ENCODE results near the gene SMIM7. TPM values are rescaled to one million over a fixed set of nuclear protein-coding genes. Genes with fewer than 3 reads are reported as not detected.
A peak's percentile ranks its signal among the peaks of the same experiment; 100 is the strongest.

The SMIM7 gene
- total and polyA plus RNA-seq, 2 of the 13 experiments (the other 11 are each of a cell fraction or from before 2014, with no cell fraction given): 55.7 to 74.9 TPM

DNA sequence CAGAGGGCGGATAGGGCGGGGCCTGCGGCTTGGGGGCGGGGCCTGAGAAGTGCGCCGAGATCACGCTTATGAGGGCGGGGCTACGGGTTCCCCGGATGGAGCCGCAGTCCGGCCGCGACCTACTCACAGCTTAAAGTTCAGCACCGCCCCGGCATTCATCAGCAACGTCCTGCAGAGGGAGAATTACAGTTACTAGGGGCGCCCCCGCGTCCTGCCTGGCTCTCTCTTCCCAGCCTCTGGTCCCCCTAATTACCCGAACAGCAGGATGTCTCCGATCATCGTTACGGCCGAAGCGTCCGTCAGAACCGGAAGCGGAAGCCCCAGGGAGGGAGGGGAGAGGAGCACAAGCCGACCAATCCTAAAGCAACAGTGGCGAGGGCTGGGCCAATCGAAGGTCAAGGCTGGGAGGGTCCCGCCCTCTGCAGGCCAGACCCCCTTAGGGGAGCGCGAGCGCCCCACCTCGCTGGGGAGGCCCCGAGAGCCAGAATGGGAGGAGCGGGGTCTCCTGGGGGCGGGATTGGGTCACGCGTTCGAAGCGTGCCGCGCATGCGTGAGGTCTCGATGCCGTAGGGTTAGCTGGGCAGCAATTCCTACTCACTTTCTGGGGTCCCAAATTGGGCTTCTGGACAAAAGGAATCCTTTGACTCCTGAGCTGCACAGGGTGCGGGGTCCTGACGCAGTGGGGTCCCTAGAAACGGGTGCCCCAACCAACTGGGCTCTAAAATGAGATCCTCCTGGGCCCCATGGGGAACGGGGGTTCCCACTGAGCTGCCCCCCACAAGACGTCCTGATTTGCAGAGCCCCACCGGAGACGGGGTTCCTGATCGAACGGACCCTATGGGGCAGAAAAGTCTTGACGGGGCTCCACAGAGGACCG, at the start of gene SMIM7 (continued):
- TF ChIP-seq ETV6 (CRISPR knock-in tag; conservative IDR thresholded peaks at IDR 0.05) (peak; percentile 46; the same call in 1 of the 2 replicates), SNAI1 (CRISPR knock-in tag; IDR thresholded peaks at IDR 0.05; ENCODE audit: borderline replicate concordance) (no peak; the same call in 1 of the 2 replicates), RBAK (CRISPR knock-in tag; IDR thresholded peaks at IDR 0.05) (no peak), PRDM15 (CRISPR knock-in tag; IDR thresholded peaks at IDR 0.05) (no peak), MLXIP (CRISPR knock-in tag; IDR thresholded peaks at IDR 0.05; ENCODE audit: borderline replicate concordance) (peak; percentile 94; the same call in 1 of the 2 replicates), ZBTB33 (CRISPR knock-in tag; IDR thresholded peaks at IDR 0.05) (no peak), SNRNP70 (IDR thresholded peaks at IDR 0.05; ENCODE audit: low read depth, low read length) (no peak), CBFB (CRISPR knock-in tag; IDR thresholded peaks at IDR 0.05) (peak; percentile 21; the same call in 1 of the 2 replicates), REL (CRISPR knock-in tag; conservative IDR thresholded peaks at IDR 0.05) (0 out of 2 replicates have a peak, but pooled peaks have one; percentile 11), ZNF136 (CRISPR knock-in tag; IDR thresholded peaks at IDR 0.05; ENCODE audit: low read depth) (no peak; the same call in 1 of the 2 replicates), ATM (IDR thresholded peaks at IDR 0.05; ENCODE audit: borderline replicate concordance) (no peak), CHCHD3 (CRISPR knock-in tag; IDR thresholded peaks at IDR 0.05) (peak; percentile 71; the same call in 1 of the 2 replicates)
- TF ChIP-seq, protein P1, sequence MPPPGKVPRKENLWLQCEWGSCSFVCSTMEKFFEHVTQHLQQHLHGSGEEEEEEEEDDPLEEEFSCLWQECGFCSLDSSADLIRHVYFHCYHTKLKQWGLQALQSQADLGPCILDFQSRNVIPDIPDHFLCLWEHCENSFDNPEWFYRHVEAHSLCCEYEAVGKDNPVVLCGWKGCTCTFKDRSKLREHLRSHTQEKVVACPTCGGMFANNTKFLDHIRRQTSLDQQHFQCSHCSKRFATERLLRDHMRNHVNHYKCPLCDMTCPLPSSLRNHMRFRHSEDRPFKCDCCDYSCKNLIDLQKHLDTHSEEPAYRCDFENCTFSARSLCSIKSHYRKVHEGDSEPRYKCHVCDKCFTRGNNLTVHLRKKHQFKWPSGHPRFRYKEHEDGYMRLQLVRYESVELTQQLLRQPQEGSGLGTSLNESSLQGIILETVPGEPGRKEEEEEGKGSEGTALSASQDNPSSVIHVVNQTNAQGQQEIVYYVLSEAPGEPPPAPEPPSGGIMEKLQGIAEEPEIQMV (CRISPR knock-in tag; IDR thresholded peaks at IDR 0.05; ENCODE audit: low read depth): peak; percentile 67; the same call in 1 of the 2 replicates
- TF ChIP-seq, protein P2, sequence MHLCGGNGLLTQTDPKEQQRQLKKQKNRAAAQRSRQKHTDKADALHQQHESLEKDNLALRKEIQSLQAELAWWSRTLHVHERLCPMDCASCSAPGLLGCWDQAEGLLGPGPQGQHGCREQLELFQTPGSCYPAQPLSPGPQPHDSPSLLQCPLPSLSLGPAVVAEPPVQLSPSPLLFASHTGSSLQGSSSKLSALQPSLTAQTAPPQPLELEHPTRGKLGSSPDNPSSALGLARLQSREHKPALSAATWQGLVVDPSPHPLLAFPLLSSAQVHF (CRISPR knock-in tag; IDR thresholded peaks at IDR 0.05): no peak
